Muscle layer of colon (tissue), 2 donors: ENCODE data around the gene EYS.

Experiments used
- H3K27ac ChIP-seq: one replicate; pipeline ENCODE4 v1.7.0; 2013; ENCODE audit warnings: low read depth, mild to moderate bottlenecking, low read length, moderate library complexity
- H3K27me3 ChIP-seq, 2 donors: one replicate each; pipeline ENCODE4 v1.7.0; 2013; ENCODE audit warnings: low read length in 2 of 2, mild to moderate bottlenecking in 2 of 2; ENCODE audit not compliant: insufficient read depth in 2 of 2, control insufficient read depth in 1 of 2
- H3K36me3 ChIP-seq: one replicate; pipeline ENCODE4 v1.7.0; 2013; ENCODE audit warnings: mild to moderate bottlenecking, low read length; ENCODE audit not compliant: insufficient read depth
- H3K4me1 ChIP-seq: one replicate; pipeline ENCODE4 v1.7.0; 2013; ENCODE audit warnings: mild to moderate bottlenecking, low read length; ENCODE audit not compliant: insufficient read depth
- H3K4me3 ChIP-seq, 2 donors: one replicate each; pipeline ENCODE4 v1.7.0; 2013; ENCODE audit warnings: low read length in 2 of 2, low read depth in 1 of 2, mild to moderate bottlenecking in 1 of 2, moderate library complexity in 1 of 2
- H3K9ac ChIP-seq: one replicate; pipeline ENCODE4 v1.7.0; 2013; ENCODE audit warnings: low read length
- H3K9me3 ChIP-seq: one replicate; pipeline ENCODE4 v1.7.0; 2013; ENCODE audit warnings: mild to moderate bottlenecking, low read length
- donor health status: abdominal sarcoma.
- donor health status: Adenocarcinoma of cecum.

The EYS gene

GRCh38 chr6:63676412-63677114 is 2030.5 kb downstream of the EYS start:
- Histone ChIP-seq H3K27me3 (no peaks in the 10 kb centered on the region), H3K36me3 (no peaks in the 10 kb centered on the region), H3K4me3 (no peak overlapping the region), H3K27ac (no peak overlapping the region), H3K9me3 (no peaks in the 10 kb centered on the region), H3K9ac (no peak overlapping the region), H3K4me1 (peaks cover 19% of the 10 kb centered on the region)

GRCh38 chr6:63675138-63675537 is 2031.9 kb downstream of the EYS start:
- Histone ChIP-seq H3K9ac (no peak overlapping the region), H3K9me3 (no peaks in the 10 kb centered on the region), H3K27ac (no peak overlapping the region), H3K4me3 (no peak overlapping the region), H3K27me3 (no peaks in the 10 kb centered on the region), H3K36me3 (no peaks in the 10 kb centered on the region), H3K4me1 (peaks cover 18% of the 10 kb centered on the region)

GRCh38 chr6:63674635-63675034 is 2032.4 kb downstream of the EYS start:
- no peak overlapping the region for H3K27ac ChIP-seq
- H3K9me3 ChIP-seq = no peaks in the 10 kb centered on the region
- no peak overlapping the region for H3K4me3 ChIP-seq
- peaks cover 18% of the 10 kb centered on the region for H3K4me1 ChIP-seq
- no peaks in the 10 kb centered on the region for H3K36me3 ChIP-seq
- no peaks in the 10 kb centered on the region for H3K27me3 ChIP-seq
- no peak overlapping the region for H3K9ac ChIP-seq

GRCh38 chr6:63673692-63674091 is 2033.3 kb downstream of the EYS start:
- H3K9me3 ChIP-seq = no peaks in the 10 kb centered on the region
- peaks cover 18% of the 10 kb centered on the region for H3K4me1 ChIP-seq
- H3K27me3 ChIP-seq = no peaks in the 10 kb centered on the region
- H3K36me3 ChIP-seq = no peaks in the 10 kb centered on the region
- no peak overlapping the region for H3K4me3 ChIP-seq
- H3K9ac ChIP-seq = no peak overlapping the region
- no peak overlapping the region for H3K27ac ChIP-seq

GRCh38 chr6:63672582-63673129 is 2034.4 kb downstream of the EYS start:
- Histone ChIP-seq H3K9ac (no peak overlapping the region), H3K27me3 (no peaks in the 10 kb centered on the region), H3K4me1 (peaks cover 18% of the 10 kb centered on the region), H3K9me3 (no peaks in the 10 kb centered on the region), H3K36me3 (no peaks in the 10 kb centered on the region), H3K27ac (no peak overlapping the region), H3K4me3 (no peak overlapping the region)

- H3K27me3 ChIP-seq = no peaks in the 10 kb centered on the region
- no peaks in the 10 kb centered on the region for H3K9me3 ChIP-seq
- no peak overlapping the region for H3K9ac ChIP-seq
- H3K4me3 ChIP-seq = no peak overlapping the region
- H3K27ac ChIP-seq = no peak overlapping the region
- peaks cover 10% of the 10 kb centered on the region for H3K4me1 ChIP-seq
- H3K36me3 ChIP-seq = no peaks in the 10 kb centered on the region
Measured at GRCh38 chr6:63671098-63671754, 2035.8 kb downstream of the EYS start.
